A549 treated with dexamethasone at 1 μM for 4 hours (cell line): Measurements from ENCODE around the gene FAM185A. TPM values are rescaled to one million over a fixed set of nuclear protein-coding genes. Genes with fewer than 3 reads are reported as not detected.

ENCODE experiments used
- total RNA-seq: library from RNA; stranded (reverse); fragments of 200-300 nt; extraction: Qiagen RNA extraction; gene quantifications from 5 replicates; pipeline ENCODE4 v1.2.3, GENCODE V29; 2022

FAM185A gene
- 5.0 to 7.1 TPM (median 6.7 TPM) in 5 replicates for total RNA-seq

GRCh38 chr7:102748605-102749444, at the start of gene FAM185A:
FAM185A (plus strand) TSS chr7:102748999; CDS start chr7:102749208, 209 bp downstream.

Other genes with a start within 250 kb of the FAM185A start
- gene RASA4B, start 231.2 kb upstream of the FAM185A start, total RNA-seq = 0.70 to 2.3 TPM (median 2.0 TPM) in 5 replicates
- 1.7 to 3.1 TPM (median 2.3 TPM) in 5 replicates for gene UPK3BL2, start 205.3 kb upstream of the FAM185A start, total RNA-seq
- not detected in 5 replicates for gene SPDYE2, start 197.8 kb upstream of the FAM185A start, total RNA-seq
- 19.1 to 52.3 TPM (median 49.6 TPM) in 5 replicates for gene POLR2J3, start 176.4 kb upstream of the FAM185A start, total RNA-seq
- gene RASA4, start 132.2 kb upstream of the FAM185A start, total RNA-seq = 1.3 to 2.4 TPM (median 1.7 TPM) in 5 replicates
- gene UPK3BL1, start 106.2 kb upstream of the FAM185A start, total RNA-seq = 6.7 to 16.2 TPM (median 13.3 TPM) in 5 replicates
- gene SPDYE2B, start 98.7 kb upstream of the FAM185A start, total RNA-seq = not detected in 5 replicates
- 0.13 to 0.41 TPM (median 0.32 TPM) in 4 of 5 replicates, not detected in the other for gene POLR2J2, start 77.3 kb upstream of the FAM185A start, total RNA-seq
- gene LRRC17, start 164.0 kb downstream of the FAM185A start, total RNA-seq = 0.03 to 0.13 TPM (median 0.06 TPM) in 4 of 5 replicates, not detected in the other